GM18873 (cell line): Measurements from ENCODE around the gene PCBP2.
"Not testable (repeated sequence)": the region's sequence is repeated elsewhere in the genome, so short reads cannot be mapped to it uniquely, and the experiment has no call there.

Experiments
- ATAC-seq: cut with Tn5 transposase; IDR thresholded peaks from one replicate; pipeline ENCODE4 v1.9.1; 2021; ENCODE audit warnings: mild to moderate bottlenecking, moderate library complexity, moderate number of reproducible peaks; ENCODE audit not compliant: unreplicated experiment, low FRiP score

Gene PCBP2

DNA sequence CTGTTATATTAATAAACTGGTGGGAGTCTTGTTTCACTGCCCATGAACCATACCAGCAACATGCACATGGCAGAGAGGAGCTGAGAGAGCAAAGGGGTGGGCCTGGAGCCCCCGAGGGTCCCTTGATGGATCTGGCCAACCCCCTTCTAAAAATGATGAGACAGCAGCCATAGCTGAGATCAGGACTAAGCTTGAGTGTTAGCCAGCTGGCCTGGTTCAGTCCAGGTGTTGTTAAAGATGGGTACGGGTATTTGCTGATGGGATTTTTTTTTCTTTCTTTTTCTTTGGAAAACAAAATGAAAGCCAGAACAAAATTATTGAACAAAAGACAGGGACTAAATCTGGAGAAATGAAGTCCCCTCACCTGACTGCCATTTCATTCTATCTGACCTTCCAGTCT, 16.0 kb downstream of the PCBP2 start:
- ATAC-seq, result no peak

DNA sequence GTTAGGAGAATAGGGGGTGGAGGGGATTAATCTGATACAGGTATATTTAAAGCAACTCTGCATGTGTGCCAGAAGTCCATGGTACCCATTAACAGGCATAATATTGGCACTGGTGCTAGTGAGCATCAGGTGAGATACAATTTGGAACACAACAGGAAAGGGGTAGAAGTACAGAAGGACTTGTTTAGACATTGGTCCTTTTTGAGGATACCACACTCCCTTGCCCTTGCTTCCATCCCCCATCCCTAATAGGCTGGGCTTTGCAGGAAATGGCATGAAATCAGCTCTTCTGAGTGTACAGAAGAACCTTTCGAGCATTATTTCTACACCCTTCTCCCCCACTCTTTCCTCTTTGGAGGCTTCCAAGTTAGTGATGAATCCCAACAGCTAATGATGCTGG, 16.4 kb downstream of the PCBP2 start:
- ATAC-seq, result no peak

DNA sequence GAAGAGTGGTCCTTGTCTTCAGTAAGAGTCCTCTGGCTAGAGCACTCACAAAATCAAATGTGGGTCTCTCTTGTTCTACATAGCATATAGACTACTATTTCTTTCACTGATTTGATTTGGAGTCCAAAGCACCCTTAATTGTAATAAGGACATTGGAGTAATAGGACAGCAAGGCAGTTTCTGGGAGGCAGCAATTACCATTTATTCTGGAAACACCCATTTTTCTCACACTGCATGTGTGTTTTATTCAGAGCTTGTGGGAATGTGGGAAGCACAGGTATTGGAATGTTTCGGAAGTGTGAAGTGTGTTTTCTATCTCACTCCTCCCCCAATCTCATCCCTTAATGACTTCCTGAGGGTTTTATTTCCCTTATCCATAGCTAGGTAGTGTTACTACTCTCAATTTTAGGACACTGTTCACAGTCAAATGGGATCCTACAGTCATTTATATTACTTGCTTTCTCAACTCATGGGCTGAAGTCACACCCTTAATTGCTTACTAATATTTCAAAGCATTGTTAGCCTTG, 20.2 kb downstream of the PCBP2 start:
- ATAC-seq, result no peak

DNA sequence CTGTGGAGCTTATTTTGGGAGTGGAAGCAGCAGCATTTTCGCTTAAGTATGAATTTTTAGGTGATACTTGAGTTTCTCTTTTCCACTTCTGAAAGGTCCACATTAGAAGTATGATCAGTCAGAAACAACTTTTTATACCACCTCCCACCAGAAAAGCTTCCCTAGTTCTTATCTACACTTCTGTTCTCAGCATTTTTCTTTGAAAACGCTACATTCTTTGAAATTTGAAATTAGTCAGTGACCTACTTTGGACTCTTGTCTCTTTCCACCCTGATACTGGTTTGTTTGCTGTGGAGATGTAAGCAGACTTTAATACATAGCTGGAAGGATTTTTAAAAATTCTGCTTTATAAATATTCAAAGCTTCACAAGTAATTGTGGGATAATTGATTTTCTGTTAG, 22.2 kb downstream of the PCBP2 start:
- no peak for ATAC-seq

DNA sequence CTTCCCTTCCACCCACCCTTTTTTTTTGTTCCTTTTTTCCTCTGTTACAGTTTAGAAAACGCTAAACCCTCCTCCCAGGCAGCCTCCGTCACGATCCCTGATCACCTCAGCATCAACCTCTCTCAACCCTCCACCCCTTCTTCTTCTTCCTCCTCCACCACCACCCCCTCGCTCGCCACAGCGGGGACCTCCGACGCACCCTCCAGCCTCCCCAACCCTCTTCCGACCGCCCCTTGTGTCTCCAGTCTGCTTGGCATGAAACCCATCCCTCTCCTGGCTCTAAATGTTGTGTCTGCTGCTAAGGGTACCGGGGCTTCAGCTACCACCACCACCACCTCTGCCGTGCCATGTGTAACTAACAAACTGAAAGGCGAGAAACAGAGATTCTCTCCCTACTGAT, 22.9 kb downstream of the PCBP2 start:
- ATAC-seq, result no peak

DNA sequence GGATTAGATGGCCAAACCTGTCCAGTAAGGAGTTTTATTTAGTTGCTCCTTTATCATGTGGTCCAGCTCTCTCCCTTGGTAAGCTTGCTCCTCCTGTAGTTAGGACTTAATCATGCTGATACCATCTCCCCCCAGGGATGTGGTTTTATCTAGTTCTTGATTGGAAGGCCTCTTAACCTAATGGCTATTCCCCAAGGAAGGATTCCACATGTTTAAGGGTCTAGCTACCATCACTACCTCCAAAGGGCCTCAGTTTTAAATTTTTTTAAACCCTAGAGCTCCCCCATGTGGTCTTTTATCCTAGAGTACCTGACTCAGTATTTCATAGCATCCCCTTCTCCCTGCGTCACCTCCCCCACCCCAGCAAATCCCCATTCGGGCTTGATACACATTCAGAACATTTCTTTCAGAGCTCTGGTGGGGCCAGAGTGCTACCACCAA, 24.9 kb downstream of the PCBP2 start:
- no peak for ATAC-seq

DNA sequence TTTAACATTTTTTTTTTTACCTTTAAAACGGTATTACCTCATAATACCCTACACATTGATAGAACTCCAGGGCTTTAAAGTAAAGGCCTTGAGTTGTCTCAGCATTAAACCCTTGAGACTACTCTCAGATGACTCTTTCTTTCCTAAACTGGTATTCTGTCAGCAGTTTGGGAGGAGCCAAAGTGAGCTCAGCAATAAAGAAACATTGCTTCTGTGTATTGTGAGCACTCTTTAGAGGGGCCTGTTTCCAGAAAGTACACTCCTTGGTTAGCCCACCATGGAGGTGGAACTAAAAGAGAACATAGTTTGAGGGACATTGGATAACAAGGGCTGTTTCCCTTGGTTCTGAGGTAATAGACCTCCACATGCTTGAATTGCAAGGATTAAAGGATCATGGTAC, 27.0 kb downstream of the PCBP2 start:
- ATAC-seq, result no peak

DNA sequence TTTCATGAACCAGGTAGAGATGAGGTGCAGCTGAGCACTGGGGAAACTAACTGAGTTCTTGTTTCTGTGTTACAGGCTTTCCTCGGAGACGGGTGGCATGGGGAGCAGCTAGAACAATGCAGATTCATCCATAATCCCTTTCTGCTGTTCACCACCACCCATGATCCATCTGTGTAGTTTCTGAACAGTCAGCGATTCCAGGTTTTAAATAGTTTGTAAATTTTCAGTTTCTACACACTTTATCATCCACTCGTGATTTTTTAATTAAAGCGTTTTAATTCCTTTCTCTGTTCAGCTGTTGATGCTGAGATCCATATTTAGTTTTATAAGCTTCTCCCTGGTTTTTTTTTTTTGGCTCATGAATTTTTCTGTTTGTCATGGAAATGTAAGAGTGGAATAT, 27.4 kb downstream of the PCBP2 start:
- ATAC-seq, result no peak

DNA sequence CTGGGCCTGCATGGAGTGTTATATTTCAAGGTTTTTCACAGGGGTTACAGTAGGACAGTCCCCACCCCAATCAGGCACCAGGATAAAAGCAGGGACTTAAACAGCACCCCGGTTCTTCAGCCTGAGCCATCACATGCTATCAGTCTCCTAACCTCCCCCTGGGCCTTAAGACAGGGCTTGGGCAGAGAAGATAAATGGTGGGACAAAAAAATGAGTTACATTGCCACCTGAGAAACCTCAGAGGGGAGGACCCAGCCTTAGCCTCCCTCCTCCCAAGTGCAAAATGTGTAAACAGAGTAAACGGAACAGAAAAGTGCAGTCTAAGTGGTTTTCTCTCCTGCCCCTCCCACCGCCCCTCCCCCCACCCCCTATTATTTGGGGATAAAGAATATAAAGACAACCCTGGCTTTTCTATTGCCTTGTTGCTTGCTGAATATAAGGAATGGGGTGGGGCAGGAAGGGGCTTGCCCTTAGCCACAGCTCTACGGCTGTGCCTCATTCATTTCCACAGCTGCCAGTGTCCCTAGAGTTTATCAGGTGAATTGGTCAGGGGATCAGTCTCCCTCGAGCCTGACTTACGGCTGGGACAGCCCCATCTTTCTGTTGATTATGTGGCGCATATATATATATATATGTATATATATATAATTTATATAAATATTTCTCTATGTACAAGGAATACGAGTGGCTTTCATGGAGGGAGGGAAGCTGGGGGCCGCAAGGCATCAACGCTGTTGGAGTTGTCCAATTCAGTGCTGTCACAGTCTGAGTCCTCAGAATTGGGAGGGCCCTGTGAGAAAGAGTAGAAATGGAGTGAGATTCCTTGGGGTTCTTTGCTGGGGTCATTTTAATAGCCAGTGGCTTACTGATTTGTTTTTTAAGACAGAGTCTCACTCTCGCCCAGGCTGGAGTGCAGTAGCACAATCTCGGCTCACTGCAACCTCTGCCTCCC, 28.9 kb downstream of the PCBP2 start:
- ATAC-seq, result no peak

DNA sequence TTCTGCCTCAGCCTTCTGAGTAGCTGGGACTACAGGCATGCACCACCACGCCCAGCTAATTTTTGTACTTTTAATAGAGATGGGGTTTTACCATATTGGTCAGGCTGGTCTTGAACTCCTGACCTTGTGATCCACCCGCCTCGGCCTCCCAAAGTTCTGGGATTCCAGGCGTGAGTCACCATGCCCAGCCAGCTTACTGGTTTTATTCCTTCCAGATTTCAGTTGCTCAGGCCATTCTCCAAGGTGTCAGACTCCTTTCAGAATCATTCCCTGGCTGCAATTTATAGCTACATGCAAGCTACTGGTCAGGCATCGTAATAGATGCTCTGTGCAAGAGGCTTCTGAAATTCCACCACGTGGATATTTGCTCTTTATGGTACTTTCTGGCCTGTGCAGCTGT, 29.6 kb downstream of the PCBP2 start:
- ATAC-seq, result not testable (repeated sequence)

DNA sequence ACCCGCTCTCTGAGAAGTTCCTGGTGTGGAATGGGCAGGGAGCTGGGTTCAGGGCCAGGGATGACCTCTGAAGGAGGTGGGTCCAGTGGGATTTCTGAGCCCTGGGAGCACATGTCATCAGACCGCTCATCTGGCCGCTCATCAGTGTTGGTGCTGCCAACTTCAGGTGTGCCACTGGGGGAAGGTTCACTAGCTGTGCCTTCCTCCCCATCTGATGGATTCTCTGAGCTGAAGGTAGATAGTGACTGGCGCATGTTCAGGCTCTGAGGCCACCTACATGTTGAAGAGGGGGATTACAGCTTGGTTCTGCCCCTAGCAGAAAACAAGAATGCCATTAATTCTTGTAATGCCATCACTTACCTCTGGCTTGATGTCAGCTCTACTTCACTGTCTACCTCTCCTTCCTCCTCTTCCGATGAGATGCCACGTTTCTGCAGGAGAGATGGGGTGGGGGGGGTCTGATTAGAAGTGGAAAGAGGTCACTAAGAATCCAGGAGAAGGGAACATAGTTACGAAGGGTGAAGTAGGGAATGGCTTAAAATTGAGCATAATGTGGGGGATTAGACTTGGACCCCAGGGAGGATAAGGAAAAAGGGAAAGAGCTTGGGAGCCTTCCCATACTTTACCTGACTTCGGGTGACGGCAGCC, 30.2 kb downstream of the PCBP2 start:
- ATAC-seq, result no peak

DNA sequence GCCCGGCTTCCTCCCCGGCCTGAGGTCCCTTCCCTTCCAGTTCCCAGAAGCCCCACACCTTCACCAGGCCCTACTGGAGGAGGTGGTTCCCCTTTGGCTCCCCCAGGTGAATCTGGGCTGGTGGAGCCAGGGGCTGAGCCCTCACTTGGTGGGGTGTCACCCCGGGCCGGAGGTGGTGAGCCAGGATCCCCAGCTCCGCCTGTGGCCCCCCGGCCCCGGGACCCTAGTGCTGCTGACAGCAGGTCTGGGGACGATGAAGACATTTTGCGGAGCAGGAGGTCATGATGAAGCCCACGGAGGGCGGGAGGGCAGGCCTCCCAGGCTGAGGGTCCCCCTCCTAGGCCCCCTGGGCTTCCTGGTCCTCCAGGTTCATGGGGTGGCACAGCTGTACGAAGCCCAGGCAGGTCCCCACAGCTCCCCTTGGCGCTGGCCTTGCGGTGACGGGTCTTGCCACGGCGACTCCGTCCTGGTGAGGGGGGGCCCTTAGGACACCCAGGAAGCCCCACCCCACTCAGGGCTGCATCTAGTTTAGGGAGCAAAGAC, 30.8 kb downstream of the PCBP2 start:
- ATAC-seq, result no peak

DNA sequence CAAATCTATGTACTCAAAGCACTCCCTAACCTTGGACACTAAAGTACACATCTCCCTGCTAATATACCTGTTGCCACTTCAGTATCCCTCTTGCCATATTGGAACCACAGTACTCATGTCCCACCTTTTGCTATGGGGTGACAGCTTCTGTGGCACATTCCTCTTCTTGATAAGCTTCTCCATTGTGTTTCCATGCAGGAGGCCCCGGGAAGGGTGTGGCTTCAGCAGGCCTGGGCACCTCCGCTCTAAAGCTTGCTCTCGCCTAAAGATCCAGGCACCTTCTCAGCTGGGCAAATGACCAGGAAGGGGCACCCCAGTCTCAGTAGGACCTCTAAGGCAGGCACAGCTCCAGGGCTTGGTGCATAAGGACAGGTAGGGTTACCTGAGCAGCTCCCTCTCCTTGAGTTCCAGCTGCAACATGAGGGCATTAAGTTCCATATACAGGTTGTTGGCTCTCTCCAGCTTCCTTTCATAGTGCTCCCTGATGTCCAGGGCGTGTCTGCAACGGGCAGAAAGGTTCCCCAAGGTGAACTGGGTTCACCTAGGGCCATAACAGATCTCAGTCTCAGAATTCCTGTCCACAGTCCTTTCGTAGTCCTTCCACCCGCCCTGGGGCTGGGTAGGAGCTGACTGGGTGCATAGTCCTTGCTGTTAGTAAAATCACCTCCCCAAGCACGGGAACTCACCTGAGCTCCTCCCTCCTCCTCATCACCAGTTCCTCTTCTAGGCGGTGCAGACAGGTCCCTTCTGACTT, 31.5 kb downstream of the PCBP2 start:
- no peak for ATAC-seq

DNA sequence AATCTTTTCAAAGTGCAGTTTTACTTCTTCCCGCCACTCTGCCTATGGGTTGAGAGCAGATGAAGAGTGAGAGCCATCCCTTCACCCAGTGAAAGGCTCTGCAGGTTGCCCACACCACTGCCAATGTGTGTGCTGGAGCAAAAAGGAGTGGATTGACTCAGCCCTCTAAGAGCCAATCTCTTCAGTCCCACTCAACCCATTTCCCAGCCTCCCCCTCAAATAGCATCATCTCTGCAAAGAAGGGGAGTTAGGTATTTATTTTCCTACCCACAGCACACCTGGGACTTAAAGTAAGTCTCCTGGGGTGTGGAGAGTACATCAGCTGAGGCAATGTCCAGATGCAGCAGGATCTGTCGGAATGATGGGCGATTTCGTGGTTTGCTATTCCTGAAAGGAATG, 32.1 kb downstream of the PCBP2 start:
- no peak for ATAC-seq

DNA sequence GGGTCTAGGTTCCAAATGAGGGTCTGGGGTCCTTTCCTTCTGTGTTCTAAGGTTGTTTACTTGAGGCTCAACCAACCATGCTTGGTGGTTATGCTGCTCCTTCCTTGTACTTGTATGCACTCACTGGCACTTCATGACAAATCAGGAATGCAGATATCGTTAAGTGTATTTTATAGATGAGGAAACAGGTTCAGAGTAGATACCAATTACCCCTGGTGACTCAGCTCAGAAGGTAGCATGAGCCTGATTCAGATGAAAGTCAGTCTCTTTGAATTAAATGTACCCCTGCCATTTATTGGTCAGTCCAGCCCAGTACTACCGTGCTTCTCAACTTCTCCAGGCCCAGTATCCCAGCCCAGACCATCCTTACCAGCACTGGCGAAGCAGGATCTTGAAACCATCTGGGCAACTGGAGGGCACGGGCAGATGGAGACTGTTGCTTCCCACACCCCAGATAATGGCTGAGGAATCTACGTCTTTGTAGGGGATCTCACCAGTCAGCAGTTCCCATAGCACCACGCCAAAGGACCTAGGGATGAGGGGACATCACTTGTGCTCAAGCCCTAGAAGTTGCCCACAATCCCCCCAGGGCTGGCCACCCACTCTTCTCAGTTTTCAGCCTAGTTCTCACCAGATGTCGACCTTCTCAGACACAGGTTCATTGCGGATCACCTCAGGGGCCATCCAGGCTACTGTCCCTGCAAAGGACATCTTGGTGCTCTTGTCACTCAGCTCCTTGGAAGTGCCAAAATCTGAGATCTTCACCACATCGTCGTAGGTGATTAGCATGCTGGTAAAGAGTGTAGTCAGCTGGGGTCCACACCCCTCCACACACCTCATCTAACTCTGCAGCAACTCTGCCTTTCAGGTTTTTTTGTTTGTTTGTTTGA, 33.0 kb downstream of the PCBP2 start:
- no peak for ATAC-seq

DNA sequence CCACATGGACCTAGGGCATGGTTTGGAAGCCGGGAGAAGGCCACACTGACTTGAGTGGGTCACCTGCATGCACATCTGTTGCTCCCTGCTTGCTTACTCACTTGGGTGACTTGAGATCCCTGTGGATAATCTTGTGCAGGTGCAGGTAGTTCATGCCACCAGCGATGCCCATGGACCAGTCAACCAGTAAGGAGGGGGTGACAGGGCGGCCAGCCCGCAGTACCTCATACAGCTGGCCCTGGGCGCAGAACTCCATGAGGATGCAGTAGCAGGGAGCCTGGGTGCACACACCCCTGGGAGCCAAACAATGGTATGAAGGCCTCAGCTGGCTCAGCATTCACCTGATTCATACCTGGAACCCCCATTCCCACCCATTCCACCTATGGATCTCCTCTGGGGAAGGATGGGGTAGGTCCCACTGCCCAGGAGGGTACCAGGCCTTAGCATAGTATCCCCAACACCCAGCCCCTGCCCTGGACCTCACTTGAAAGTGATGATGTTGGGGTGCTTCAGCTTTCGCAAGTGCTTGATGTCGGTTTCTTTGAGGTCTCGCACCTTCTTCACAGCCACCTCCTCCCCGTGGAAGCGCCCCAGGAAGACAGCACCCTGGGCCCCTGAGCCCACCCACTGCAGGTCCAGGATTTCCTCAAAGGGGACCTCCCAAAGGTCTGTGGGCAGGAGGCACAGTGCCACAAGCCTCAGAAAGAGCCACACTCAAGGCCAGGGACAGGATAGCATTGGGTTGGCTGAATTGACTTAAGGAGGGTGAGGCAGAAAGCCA, 34.2 kb downstream of the PCBP2 start:
- ATAC-seq, result no peak

DNA sequence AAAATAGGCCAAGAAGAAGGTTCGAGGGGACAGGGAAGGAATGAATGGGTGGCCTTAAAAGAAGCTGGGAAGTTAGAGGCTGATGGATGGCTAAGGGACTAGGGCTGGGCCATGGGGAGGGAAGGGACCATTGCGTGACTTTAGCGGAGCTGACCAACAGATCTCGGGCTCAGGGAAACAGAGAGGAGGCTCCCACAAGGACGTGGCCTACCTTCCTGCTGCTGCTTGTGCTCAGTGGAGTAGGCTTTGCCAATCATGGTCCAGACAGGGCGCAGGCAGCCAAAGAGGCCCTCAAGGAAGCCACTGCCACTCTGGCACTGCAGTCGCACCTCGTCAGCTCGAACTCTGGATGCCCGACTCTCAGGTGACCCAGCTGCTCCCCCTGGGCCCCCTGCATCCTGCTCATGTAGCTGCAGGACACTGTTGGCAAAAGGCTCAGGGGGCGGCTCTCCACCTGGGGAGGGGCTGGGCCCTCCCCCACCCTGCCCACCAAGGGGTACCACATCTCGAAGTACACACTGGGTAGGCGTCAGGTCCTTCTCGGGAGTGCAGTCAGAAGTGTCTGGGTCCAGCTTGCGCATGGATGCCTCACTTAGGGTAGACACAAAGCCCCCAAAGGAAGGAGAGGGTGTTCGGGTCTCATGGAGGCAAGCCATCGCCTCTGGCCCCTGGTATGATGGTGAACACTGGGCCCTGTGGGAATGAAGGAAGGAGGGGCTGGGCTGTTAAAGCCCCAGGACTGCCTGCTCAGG, 35.0 kb downstream of the PCBP2 start:
- no peak for ATAC-seq

DNA sequence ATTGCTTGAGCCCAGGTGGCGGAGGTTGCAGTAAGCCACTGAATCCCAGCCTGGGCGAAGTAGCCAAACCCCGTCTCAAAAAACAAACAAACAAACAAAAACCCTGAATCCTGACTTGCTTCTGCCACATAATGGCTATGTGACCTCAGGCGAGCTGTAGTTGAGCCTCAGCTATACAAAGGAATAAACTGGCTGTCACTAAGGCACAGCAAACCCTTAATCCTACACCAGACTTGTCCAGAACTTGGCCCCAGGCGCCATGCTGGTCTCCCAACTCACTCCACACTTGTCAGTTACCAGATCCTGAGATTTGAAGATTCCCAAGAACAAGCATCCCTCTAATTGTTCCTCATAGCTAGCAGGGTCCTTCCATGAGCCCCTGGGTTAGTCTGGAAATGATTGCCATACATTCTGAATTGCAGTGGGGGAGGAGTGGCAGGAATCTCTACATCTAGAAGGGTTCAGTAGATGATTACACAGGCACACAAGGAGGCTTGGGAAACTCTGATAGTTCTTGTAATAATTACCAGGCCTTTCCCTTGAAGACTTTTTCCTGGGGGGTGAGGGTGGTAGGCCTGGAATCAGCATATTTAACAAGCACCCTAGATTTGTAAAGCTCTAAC, 37.5 kb downstream of the PCBP2 start:
- ATAC-seq, result no peak
